Loucy (cell line): ENCODE measurements around the gene EN2.

Experiments used
- EZH2phosphoT487 ChIP-seq: fragments of 200-600 bp; IDR thresholded peaks from 2 replicates; pipeline ENCODE4 v1.6.1; 2018; ENCODE audit warnings: antibody characterized with exemption, mild to moderate bottlenecking, moderate library complexity, borderline replicate concordance
- TF ChIP-seq, protein P1 (sequence below): fragments of 200-600 bp; sonication (generic); conservative IDR thresholded peaks from 2 replicates; pipeline ENCODE4 v1.5.1; 2014; ENCODE audit warnings: mild to moderate bottlenecking, antibody characterized with exemption, low read length

- TF ChIP-seq EZH2phosphoT487, result no peak
- TF ChIP-seq, protein P1, sequence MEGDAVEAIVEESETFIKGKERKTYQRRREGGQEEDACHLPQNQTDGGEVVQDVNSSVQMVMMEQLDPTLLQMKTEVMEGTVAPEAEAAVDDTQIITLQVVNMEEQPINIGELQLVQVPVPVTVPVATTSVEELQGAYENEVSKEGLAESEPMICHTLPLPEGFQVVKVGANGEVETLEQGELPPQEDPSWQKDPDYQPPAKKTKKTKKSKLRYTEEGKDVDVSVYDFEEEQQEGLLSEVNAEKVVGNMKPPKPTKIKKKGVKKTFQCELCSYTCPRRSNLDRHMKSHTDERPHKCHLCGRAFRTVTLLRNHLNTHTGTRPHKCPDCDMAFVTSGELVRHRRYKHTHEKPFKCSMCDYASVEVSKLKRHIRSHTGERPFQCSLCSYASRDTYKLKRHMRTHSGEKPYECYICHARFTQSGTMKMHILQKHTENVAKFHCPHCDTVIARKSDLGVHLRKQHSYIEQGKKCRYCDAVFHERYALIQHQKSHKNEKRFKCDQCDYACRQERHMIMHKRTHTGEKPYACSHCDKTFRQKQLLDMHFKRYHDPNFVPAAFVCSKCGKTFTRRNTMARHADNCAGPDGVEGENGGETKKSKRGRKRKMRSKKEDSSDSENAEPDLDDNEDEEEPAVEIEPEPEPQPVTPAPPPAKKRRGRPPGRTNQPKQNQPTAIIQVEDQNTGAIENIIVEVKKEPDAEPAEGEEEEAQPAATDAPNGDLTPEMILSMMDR, result no peak
These were observed 302 bp upstream of the EN2 start for GRCh38 chr7:155457544-155458110.
